ENCODE measurements around the gene KMT2D.

GRCh38 chr12:49098035-49098451, 37.4 kb upstream of the KMT2D start:
- peak; percentile 85 for TF ChIP-seq CTCF (IDR thresholded peaks at IDR 0.05; ENCODE audit: insufficient read depth, low read length)
- TF ChIP-seq POLR2AphosphoS5 (IDR thresholded peaks at IDR 0.05; ENCODE audit: low read depth), result no peak

Measured in HL-60 (cell line).